ENCODE data around the gene BCL2A1.

- no peak for TF ChIP-seq CTCF (IDR thresholded peaks at IDR 0.05)
- TF ChIP-seq EZH2 (IDR thresholded peaks at IDR 0.05; ENCODE audit: borderline replicate concordance, insufficient read depth, low read depth, low read length, poor library complexity, severe bottlenecking) = no peak
These were observed 47.9 kb downstream of the BCL2A1 start for GRCh38 chr15:79923079-79923514.

All from B cell (primary cell).